HG03066 (cell line): ENCODE results near the gene EHBP1L1.

Experiments used
- ATAC-seq: cut with Tn5 transposase; IDR thresholded peaks from one replicate; pipeline ENCODE4 v1.9.1; 2021; ENCODE audit warnings: low read depth; ENCODE audit not compliant: unreplicated experiment

EHBP1L1 gene

GRCh38 chr11:65545853-65546216 is 30.0 kb upstream of the EHBP1L1 start:
- ATAC-seq, result no peak

GRCh38 chr11:65546217-65546958 is 29.5 kb upstream of the EHBP1L1 start:
- ATAC-seq, result peak; percentile 75

GRCh38 chr11:65547446-65548125 is 28.3 kb upstream of the EHBP1L1 start:
- ATAC-seq, result no peak

GRCh38 chr11:65548395-65548794 is 27.5 kb upstream of the EHBP1L1 start:
- no peak for ATAC-seq

GRCh38 chr11:65549096-65549495 is 26.8 kb upstream of the EHBP1L1 start:
- no peak for ATAC-seq

GRCh38 chr11:65551572-65552387 is 24.1 kb upstream of the EHBP1L1 start:
- no peak for ATAC-seq

- ATAC-seq, result no peak
These were observed 23.4 kb upstream of the EHBP1L1 start for GRCh38 chr11:65552388-65552951.

- ATAC-seq, result no peak
These were observed 22.4 kb upstream of the EHBP1L1 start for GRCh38 chr11:65553301-65554001.

- no peak for ATAC-seq
These were observed 21.6 kb upstream of the EHBP1L1 start for GRCh38 chr11:65554057-65554818.

- ATAC-seq, result no peak
These were observed 20.9 kb upstream of the EHBP1L1 start for GRCh38 chr11:65554842-65555430.

GRCh38 chr11:65555693-65556231 is 20.1 kb upstream of the EHBP1L1 start:
- no peak for ATAC-seq

- no peak for ATAC-seq
These were observed 19.2 kb upstream of the EHBP1L1 start for GRCh38 chr11:65556470-65557279.

- no peak for ATAC-seq
These were observed 18.4 kb upstream of the EHBP1L1 start for GRCh38 chr11:65557280-65558001.

GRCh38 chr11:65558002-65558929 is 17.6 kb upstream of the EHBP1L1 start, which contains the start of gene LTBP3:
Gene LTBP3, minus strand, starts transcription at chr11:65558359. Its CDS starts 400 bp downstream, at chr11:65557959.
- ATAC-seq, result no peak

GRCh38 chr11:65558930-65559509 is 16.8 kb upstream of the EHBP1L1 start:
- ATAC-seq, result no peak

GRCh38 chr11:65559535-65559934 is 16.3 kb upstream of the EHBP1L1 start:
- ATAC-seq, result no peak
